Smooth muscle cell (in vitro differentiated cells): ENCODE measurements around the gene UCN. TPM values are rescaled to one million over a fixed set of nuclear protein-coding genes. Genes with fewer than 3 reads are reported as not detected.

ENCODE experiments used
- DNase-seq: peaks from one replicate; lab custom pipeline; 2025; ENCODE audit not compliant: unreplicated experiment; lab: John Stamatoyannopoulos, UW
- H2AFZ ChIP-seq: fragments of 200-600 bp; sonication (generic); 2 replicates; pipeline ENCODE4 v1.6.0; 2016; ENCODE audit warnings: antibody characterized with exemption, low read depth, mild to moderate bottlenecking
- H3F3A ChIP-seq: fragments of 200-600 bp; sonication (generic); 2 replicates; pipeline ENCODE4 v1.6.0; 2017; ENCODE audit warnings: antibody characterized with exemption, low read depth
- H3K27ac ChIP-seq: fragments of 200-600 bp; sonication (generic); 2 replicates; pipeline ENCODE4 v1.5.1; 2016; ENCODE audit warnings: low read depth, mild to moderate bottlenecking
- H3K27me3 ChIP-seq: fragments of 200-600 bp; sonication (generic); 2 replicates; pipeline ENCODE4 v1.6.1; 2016; ENCODE audit warnings: low read depth, mild to moderate bottlenecking
- H3K36me3 ChIP-seq: fragments of 200-600 bp; sonication (generic); 2 replicates; pipeline ENCODE4 v1.5.1; 2016; ENCODE audit warnings: low read depth
- H3K4me1 ChIP-seq: fragments of 200-600 bp; sonication (generic); 2 replicates; pipeline ENCODE4 v1.5.1; 2016; ENCODE audit warnings: low read depth
- H3K4me2 ChIP-seq: fragments of 200-600 bp; sonication (generic); 2 replicates; pipeline ENCODE4 v1.6.0; 2016; ENCODE audit warnings: mild to moderate bottlenecking
- H3K4me3 ChIP-seq: fragments of 200-600 bp; sonication (generic); 2 replicates; pipeline ENCODE4 v1.5.1; 2016; ENCODE audit warnings: mild to moderate bottlenecking
- H3K79me2 ChIP-seq: fragments of 200-600 bp; sonication (generic); 2 replicates; pipeline ENCODE4 v1.6.0; 2016; ENCODE audit warnings: low read depth, mild to moderate bottlenecking
- H3K9ac ChIP-seq: fragments of 200-600 bp; sonication (generic); 2 replicates; pipeline ENCODE4 v1.6.0; 2016; ENCODE audit warnings: low read depth
- H3K9me3 ChIP-seq: fragments of 200-600 bp; sonication (generic); replicated peaks from 2 replicates; pipeline ENCODE4 v1.5.1; 2016; ENCODE audit warnings: low read depth
- H4K20me1 ChIP-seq: fragments of 200-600 bp; sonication (generic); 2 replicates; pipeline ENCODE4 v1.6.0; 2016; ENCODE audit warnings: low read depth
- WGBS: methylation state at CpG from one replicate; pipeline ENCODE4 v1.1.7; 2016; ENCODE audit warnings: low lambda C conversion rate; 5-methylcytosine and 5-hydroxymethylcytosine counted together
- polyA plus RNA-seq: library from polyadenylated mRNA; unstranded; fragments of >200 nt; fragmentation: Nextera tagmentation; extraction: Ambion mirVana; gene quantifications from 2 replicates; pipeline ENCODE4 v1.2.1, GENCODE V29; 2016
- total RNA-seq: library from RNA; depleted of rRNA; stranded (reverse); fragments of >200 nt; gene quantifications from 2 replicates; pipeline ENCODE4 v1.2.3, GENCODE V29; 2014
- TF ChIP-seq, protein P1 (sequence below): fragments of 200-600 bp; sonication (generic); IDR thresholded peaks from 2 replicates; pipeline ENCODE4 v1.5.1; 2017; ENCODE audit warnings: borderline replicate concordance, mild to moderate bottlenecking, antibody characterized with exemption; ENCODE audit not compliant: insufficient read depth, poor library complexity, severe bottlenecking

Gene UCN
- total and polyA plus RNA-seq, 2 experiments from 2014 or later = 0.36 to 3.6 TPM

GRCh38 chr2:27258051-27258450 is 50.2 kb downstream of the UCN start:
- TF ChIP-seq, protein P1, sequence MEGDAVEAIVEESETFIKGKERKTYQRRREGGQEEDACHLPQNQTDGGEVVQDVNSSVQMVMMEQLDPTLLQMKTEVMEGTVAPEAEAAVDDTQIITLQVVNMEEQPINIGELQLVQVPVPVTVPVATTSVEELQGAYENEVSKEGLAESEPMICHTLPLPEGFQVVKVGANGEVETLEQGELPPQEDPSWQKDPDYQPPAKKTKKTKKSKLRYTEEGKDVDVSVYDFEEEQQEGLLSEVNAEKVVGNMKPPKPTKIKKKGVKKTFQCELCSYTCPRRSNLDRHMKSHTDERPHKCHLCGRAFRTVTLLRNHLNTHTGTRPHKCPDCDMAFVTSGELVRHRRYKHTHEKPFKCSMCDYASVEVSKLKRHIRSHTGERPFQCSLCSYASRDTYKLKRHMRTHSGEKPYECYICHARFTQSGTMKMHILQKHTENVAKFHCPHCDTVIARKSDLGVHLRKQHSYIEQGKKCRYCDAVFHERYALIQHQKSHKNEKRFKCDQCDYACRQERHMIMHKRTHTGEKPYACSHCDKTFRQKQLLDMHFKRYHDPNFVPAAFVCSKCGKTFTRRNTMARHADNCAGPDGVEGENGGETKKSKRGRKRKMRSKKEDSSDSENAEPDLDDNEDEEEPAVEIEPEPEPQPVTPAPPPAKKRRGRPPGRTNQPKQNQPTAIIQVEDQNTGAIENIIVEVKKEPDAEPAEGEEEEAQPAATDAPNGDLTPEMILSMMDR = no peak
- H4K20me1 ChIP-seq = no peaks in the 10 kb centered on the region
- H3K27me3 ChIP-seq = peaks cover 79% of the 10 kb centered on the region
- no peaks in the 10 kb centered on the region for H3K9me3 ChIP-seq
- peaks cover 7% of the 10 kb centered on the region for H3K4me1 ChIP-seq
- no peaks in the 10 kb centered on the region for H3F3A ChIP-seq
- H3K36me3 ChIP-seq = no peaks in the 10 kb centered on the region
- no peaks in the 10 kb centered on the region for H3K79me2 ChIP-seq
- H3K9ac ChIP-seq = no peak overlapping the region
- no peak overlapping the region for H3K4me3 ChIP-seq
- 87% methylated on average over 8 of the region's 8 CpGs for WGBS
- no peak overlapping the region for H3K27ac ChIP-seq
- no peak overlapping the region for H2AFZ ChIP-seq
- no peak overlapping the region for H3K4me2 ChIP-seq
- DNase-seq = no peak

Other genes starting within 250 kb of the UCN start
- gene OST4, start 236.8 kb downstream of the UCN start, total RNA-seq = 529 and 848 TPM in 2 replicates
- gene OST4, start 236.8 kb downstream of the UCN start, polyA plus RNA-seq = 1,164 and 1,292 TPM in 2 replicates
- 111 and 131 TPM in 2 replicates for gene EMILIN1, start 229.8 kb downstream of the UCN start, total RNA-seq
- gene EMILIN1, start 229.8 kb downstream of the UCN start, polyA plus RNA-seq = 330 and 518 TPM in 2 replicates
- gene KHK, start 221.7 kb downstream of the UCN start, total RNA-seq = 0.27 and 0.94 TPM in 2 replicates
- 1.6 and 2.1 TPM in 2 replicates for gene KHK, start 221.7 kb downstream of the UCN start, polyA plus RNA-seq
- 0.27 TPM in 1 of 2 replicates, not detected in the other for gene CGREF1, start 189.3 kb downstream of the UCN start, total RNA-seq
- 0.85 and 0.97 TPM in 2 replicates for gene CGREF1, start 189.3 kb downstream of the UCN start, polyA plus RNA-seq
- not detected in 2 replicates for gene ABHD1, start 184.6 kb downstream of the UCN start, total RNA-seq
- gene ABHD1, start 184.6 kb downstream of the UCN start, polyA plus RNA-seq = 0.13 TPM in 1 of 2 replicates, not detected in the other
- gene PREB, start 173.8 kb downstream of the UCN start, total RNA-seq = 44.9 and 53.2 TPM in 2 replicates
- gene PREB, start 173.8 kb downstream of the UCN start, polyA plus RNA-seq = 62.6 and 78.5 TPM in 2 replicates
- gene PRR30, start 169.0 kb downstream of the UCN start, total RNA-seq = not detected in 2 replicates
- not detected in 2 replicates for gene PRR30, start 169.0 kb downstream of the UCN start, polyA plus RNA-seq
- gene TCF23, start 159.4 kb downstream of the UCN start, total RNA-seq = not detected in 2 replicates
- not detected in 2 replicates for gene TCF23, start 159.4 kb downstream of the UCN start, polyA plus RNA-seq
- 233 and 243 TPM in 2 replicates for gene ATRAID, start 96.4 kb downstream of the UCN start, total RNA-seq
- gene ATRAID, start 96.4 kb downstream of the UCN start, polyA plus RNA-seq = 319 and 335 TPM in 2 replicates
- gene SLC5A6, start 96.2 kb downstream of the UCN start, total RNA-seq = 32.3 and 49.8 TPM in 2 replicates
- gene SLC5A6, start 96.2 kb downstream of the UCN start, polyA plus RNA-seq = 25.7 and 35.8 TPM in 2 replicates
- gene CAD, start 91.1 kb downstream of the UCN start, total RNA-seq = 20.3 and 20.4 TPM in 2 replicates
- 32.4 and 34.3 TPM in 2 replicates for gene CAD, start 91.1 kb downstream of the UCN start, polyA plus RNA-seq
- not detected in 2 replicates for gene SLC30A3, start 45.4 kb downstream of the UCN start, total RNA-seq
- 0.17 TPM in 1 of 2 replicates, not detected in the other for gene SLC30A3, start 45.4 kb downstream of the UCN start, polyA plus RNA-seq
- not detected in 2 replicates for gene DNAJC5G, start 33.0 kb downstream of the UCN start, total RNA-seq
- gene DNAJC5G, start 33.0 kb downstream of the UCN start, polyA plus RNA-seq = not detected in 2 replicates
- 0.22 TPM in 1 of 2 replicates, not detected in the other for gene TRIM54, start 26.0 kb downstream of the UCN start, total RNA-seq
- gene TRIM54, start 26.0 kb downstream of the UCN start, polyA plus RNA-seq = 0.80 TPM in 1 of 2 replicates, not detected in the other
- 87.1 and 114 TPM in 2 replicates for gene MPV17, start 14.7 kb upstream of the UCN start, total RNA-seq
- gene MPV17, start 14.7 kb upstream of the UCN start, polyA plus RNA-seq = 117 and 128 TPM in 2 replicates
- gene GTF3C2, start 48.3 kb upstream of the UCN start, total RNA-seq = 37.7 and 42.3 TPM in 2 replicates
- 40.3 and 53.8 TPM in 2 replicates for gene GTF3C2, start 48.3 kb upstream of the UCN start, polyA plus RNA-seq
- gene EIF2B4, start 61.9 kb upstream of the UCN start, total RNA-seq = 30.6 and 36.4 TPM in 2 replicates
- gene EIF2B4, start 61.9 kb upstream of the UCN start, polyA plus RNA-seq = 70.2 and 80.0 TPM in 2 replicates
- gene SNX17, start 62.2 kb upstream of the UCN start, total RNA-seq = 84.5 and 88.4 TPM in 2 replicates
- gene SNX17, start 62.2 kb upstream of the UCN start, polyA plus RNA-seq = 128 and 155 TPM in 2 replicates
- 6.5 and 7.6 TPM in 2 replicates for gene ZNF513, start 72.3 kb upstream of the UCN start, total RNA-seq
- 15.7 and 21.3 TPM in 2 replicates for gene ZNF513, start 72.3 kb upstream of the UCN start, polyA plus RNA-seq
- gene PPM1G, start 101.1 kb upstream of the UCN start, total RNA-seq = 30.2 and 32.8 TPM in 2 replicates
- gene PPM1G, start 101.1 kb upstream of the UCN start, polyA plus RNA-seq = 48.7 and 60.0 TPM in 2 replicates
- 134 and 145 TPM in 2 replicates for gene NRBP1, start 120.2 kb upstream of the UCN start, total RNA-seq
- gene NRBP1, start 120.2 kb upstream of the UCN start, polyA plus RNA-seq = 195 and 197 TPM in 2 replicates
- gene KRTCAP3, start 133.9 kb upstream of the UCN start, total RNA-seq = 1.7 and 2.9 TPM in 2 replicates
- 3.2 and 9.2 TPM in 2 replicates for gene KRTCAP3, start 133.9 kb upstream of the UCN start, polyA plus RNA-seq
- gene IFT172, start 181.3 kb upstream of the UCN start, total RNA-seq = 17.4 and 26.3 TPM in 2 replicates
- gene IFT172, start 181.3 kb upstream of the UCN start, polyA plus RNA-seq = 12.5 and 22.2 TPM in 2 replicates
- gene FNDC4, start 186.8 kb upstream of the UCN start, total RNA-seq = 6.7 and 8.8 TPM in 2 replicates
- gene FNDC4, start 186.8 kb upstream of the UCN start, polyA plus RNA-seq = 20.3 and 24.1 TPM in 2 replicates
- not detected in 2 replicates for gene GCKR, start 188.4 kb upstream of the UCN start, total RNA-seq
- gene GCKR, start 188.4 kb upstream of the UCN start, polyA plus RNA-seq = 0.48 and 0.70 TPM in 2 replicates